HL-60 (cell line): Measurements from ENCODE around the gene AKAP12.

Source experiments
- DNase-seq, 2 experiments: peaks; one replicate each; pipeline ENCODE4 v3.0.0-alpha.2; 2010 to 2020; ENCODE audit warnings: low read depth in 1 of 2, low spot score in 1 of 2
- H3K27ac ChIP-seq: fragments of 250-450 bp; sonication (Bioruptor Pico); replicated peaks from 2 replicates; pipeline ENCODE4 v1.5.1; 2020; ENCODE audit warnings: mild to moderate bottlenecking, moderate library complexity
- H3K27me3 ChIP-seq: fragments of 250-450 bp; sonication (Bioruptor Pico); 2 replicates; pipeline ENCODE4 v1.5.1; 2021; ENCODE audit warnings: mild to moderate bottlenecking, moderate library complexity; ENCODE audit not compliant: insufficient read depth, poor library complexity, severe bottlenecking
- H3K4me3 ChIP-seq: replicated peaks from 2 replicates; pipeline ENCODE4 v1.5.1; 2011; ENCODE audit warnings: mild to moderate bottlenecking, control low read depth, low read length; ENCODE audit not compliant: insufficient read depth
- GABPA ChIP-seq: IDR thresholded peaks from 2 replicates; pipeline ENCODE4 v1.6.1; 2012; ENCODE audit warnings: low read depth
- POLR2AphosphoS5 ChIP-seq: IDR thresholded peaks from 2 replicates; pipeline ENCODE4 v1.6.1; 2012; ENCODE audit warnings: low read depth
- SPI1 ChIP-seq: IDR thresholded peaks from 2 replicates; pipeline ENCODE4 v1.6.1; 2012; ENCODE audit warnings: low read depth, mild to moderate bottlenecking, borderline replicate concordance
- TF ChIP-seq, protein P1 (sequence below): IDR thresholded peaks from 2 replicates; pipeline ENCODE4 v1.6.1; 2012; ENCODE audit warnings: low read depth; ENCODE audit not compliant: insufficient replicate concordance
- TF ChIP-seq, protein P2 (sequence below): IDR thresholded peaks from one replicate; pipeline ENCODE4 v1.5.1; 2011; ENCODE audit warnings: low read length, control low read depth, inconsistent platforms; ENCODE audit not compliant: insufficient read depth

The AKAP12 gene

DNA sequence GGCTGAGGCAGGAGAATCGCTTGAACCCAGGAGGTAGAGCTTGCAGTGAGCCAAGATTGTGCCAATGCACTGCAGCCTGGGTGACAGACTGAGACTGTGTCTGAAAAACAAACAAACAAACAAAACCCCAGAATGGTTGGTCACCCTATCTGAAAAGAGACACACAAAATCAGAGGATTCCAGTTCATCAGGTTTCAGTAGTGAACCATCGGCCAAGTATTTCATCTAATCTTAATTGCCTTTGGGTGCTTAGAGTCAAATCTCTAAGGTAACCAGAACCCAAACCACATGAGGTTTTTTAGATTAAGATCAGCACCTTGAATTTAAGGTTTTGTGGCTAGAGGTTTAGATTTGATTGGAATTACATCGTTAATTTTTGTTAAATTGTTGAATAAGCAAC, 159.9 kb downstream of the AKAP12 start:
- H3K4me3 ChIP-seq, result no peak overlapping the region
- no peak for TF ChIP-seq SPI1
- no peak for TF ChIP-seq POLR2AphosphoS5
- TF ChIP-seq GABPA, result no peak
- TF ChIP-seq, protein P1, sequence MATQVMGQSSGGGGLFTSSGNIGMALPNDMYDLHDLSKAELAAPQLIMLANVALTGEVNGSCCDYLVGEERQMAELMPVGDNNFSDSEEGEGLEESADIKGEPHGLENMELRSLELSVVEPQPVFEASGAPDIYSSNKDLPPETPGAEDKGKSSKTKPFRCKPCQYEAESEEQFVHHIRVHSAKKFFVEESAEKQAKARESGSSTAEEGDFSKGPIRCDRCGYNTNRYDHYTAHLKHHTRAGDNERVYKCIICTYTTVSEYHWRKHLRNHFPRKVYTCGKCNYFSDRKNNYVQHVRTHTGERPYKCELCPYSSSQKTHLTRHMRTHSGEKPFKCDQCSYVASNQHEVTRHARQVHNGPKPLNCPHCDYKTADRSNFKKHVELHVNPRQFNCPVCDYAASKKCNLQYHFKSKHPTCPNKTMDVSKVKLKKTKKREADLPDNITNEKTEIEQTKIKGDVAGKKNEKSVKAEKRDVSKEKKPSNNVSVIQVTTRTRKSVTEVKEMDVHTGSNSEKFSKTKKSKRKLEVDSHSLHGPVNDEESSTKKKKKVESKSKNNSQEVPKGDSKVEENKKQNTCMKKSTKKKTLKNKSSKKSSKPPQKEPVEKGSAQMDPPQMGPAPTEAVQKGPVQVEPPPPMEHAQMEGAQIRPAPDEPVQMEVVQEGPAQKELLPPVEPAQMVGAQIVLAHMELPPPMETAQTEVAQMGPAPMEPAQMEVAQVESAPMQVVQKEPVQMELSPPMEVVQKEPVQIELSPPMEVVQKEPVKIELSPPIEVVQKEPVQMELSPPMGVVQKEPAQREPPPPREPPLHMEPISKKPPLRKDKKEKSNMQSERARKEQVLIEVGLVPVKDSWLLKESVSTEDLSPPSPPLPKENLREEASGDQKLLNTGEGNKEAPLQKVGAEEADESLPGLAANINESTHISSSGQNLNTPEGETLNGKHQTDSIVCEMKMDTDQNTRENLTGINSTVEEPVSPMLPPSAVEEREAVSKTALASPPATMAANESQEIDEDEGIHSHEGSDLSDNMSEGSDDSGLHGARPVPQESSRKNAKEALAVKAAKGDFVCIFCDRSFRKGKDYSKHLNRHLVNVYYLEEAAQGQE, result no peak
- TF ChIP-seq, protein P2, sequence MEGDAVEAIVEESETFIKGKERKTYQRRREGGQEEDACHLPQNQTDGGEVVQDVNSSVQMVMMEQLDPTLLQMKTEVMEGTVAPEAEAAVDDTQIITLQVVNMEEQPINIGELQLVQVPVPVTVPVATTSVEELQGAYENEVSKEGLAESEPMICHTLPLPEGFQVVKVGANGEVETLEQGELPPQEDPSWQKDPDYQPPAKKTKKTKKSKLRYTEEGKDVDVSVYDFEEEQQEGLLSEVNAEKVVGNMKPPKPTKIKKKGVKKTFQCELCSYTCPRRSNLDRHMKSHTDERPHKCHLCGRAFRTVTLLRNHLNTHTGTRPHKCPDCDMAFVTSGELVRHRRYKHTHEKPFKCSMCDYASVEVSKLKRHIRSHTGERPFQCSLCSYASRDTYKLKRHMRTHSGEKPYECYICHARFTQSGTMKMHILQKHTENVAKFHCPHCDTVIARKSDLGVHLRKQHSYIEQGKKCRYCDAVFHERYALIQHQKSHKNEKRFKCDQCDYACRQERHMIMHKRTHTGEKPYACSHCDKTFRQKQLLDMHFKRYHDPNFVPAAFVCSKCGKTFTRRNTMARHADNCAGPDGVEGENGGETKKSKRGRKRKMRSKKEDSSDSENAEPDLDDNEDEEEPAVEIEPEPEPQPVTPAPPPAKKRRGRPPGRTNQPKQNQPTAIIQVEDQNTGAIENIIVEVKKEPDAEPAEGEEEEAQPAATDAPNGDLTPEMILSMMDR, result no peak
- no peak for DNase-seq
- H3K27me3 ChIP-seq, result no peaks in the 10 kb centered on the region
- no peak overlapping the region for H3K27ac ChIP-seq

DNA sequence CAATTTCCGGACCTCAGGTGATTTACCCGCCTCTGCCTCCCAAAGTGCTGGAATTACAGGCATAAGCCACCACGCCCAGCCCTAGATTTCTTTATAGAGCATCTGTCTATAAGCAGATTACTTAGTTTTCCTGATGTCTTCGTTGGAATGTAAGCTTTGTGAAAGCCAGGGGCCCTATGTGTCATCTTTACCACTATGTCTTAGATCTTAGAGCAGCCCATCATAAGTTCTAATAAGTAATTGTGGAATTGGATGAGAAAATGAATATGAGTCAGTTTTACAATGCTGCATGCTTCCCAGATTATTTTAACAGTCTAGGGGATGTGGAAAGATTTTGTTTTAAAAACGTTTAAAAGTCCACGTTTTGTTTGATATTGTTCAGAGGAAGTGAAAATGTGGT, 160.7 kb downstream of the AKAP12 start:
- TF ChIP-seq, protein P1, result no peak
- no peak for TF ChIP-seq SPI1
- TF ChIP-seq, protein P2, result no peak
- no peak for TF ChIP-seq GABPA
- no peak for TF ChIP-seq POLR2AphosphoS5
- no peak for DNase-seq
- Histone ChIP-seq H3K27ac (no peak overlapping the region), H3K27me3 (no peaks in the 10 kb centered on the region), H3K4me3 (no peak overlapping the region)

DNA sequence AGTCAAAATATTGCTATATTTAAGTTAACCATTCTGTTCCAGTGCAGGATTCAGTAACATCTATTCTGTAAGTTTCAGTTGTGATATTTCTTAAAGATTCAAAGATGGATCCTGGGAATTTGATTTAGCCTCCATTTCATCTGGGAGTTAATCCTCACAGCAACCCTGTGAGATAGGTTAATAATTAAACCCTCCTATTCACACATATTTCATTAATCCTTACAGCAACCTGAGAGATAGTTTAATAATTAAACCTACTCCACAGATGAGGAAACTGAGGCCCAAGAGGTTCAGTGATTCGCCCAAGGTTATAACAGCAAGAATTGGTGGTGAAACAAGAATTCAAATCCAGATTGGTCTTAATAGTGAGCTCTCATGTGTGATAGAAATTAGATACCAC, 162.5 kb downstream of the AKAP12 start:
- no peak for DNase-seq
- no peaks in the 10 kb centered on the region for H3K27me3 ChIP-seq
- no peak overlapping the region for H3K27ac ChIP-seq
- H3K4me3 ChIP-seq, result no peak overlapping the region
- no peak for TF ChIP-seq GABPA
- no peak for TF ChIP-seq SPI1

DNA sequence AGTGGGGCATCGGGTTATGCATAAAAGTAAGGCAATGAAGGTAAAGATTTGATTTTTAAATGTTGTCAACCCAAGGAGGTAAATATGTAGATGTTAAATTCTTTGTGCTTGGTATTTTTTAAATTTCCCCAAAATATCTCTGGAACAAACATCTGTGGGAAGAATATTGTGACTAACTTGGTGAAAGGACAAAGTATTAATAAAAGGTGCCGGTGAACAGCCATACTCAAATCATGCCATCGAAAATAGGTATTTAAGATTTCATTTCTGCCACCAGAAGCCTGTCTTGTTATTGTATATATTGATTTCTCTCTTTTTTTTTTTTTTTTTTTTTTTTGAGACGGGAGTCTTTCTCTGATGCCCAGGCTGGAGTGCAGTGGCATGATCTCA, 164.1 kb downstream of the AKAP12 start:
- Histone ChIP-seq H3K4me3 (no peak overlapping the region), H3K27me3 (no peaks in the 10 kb centered on the region), H3K27ac (no peak overlapping the region)
- TF ChIP-seq, protein P2, result no peak
- TF ChIP-seq, protein P1, result no peak
- TF ChIP-seq SPI1, result no peak
- no peak for DNase-seq
